HG02642 (cell line): ENCODE measurements around the gene COLEC12.

ENCODE experiments used
- ATAC-seq: cut with Tn5 transposase; IDR thresholded peaks from one replicate; pipeline ENCODE4 v1.9.1; 2021; ENCODE audit warnings: mild to moderate bottlenecking; ENCODE audit not compliant: unreplicated experiment, poor library complexity

Gene COLEC12

DNA sequence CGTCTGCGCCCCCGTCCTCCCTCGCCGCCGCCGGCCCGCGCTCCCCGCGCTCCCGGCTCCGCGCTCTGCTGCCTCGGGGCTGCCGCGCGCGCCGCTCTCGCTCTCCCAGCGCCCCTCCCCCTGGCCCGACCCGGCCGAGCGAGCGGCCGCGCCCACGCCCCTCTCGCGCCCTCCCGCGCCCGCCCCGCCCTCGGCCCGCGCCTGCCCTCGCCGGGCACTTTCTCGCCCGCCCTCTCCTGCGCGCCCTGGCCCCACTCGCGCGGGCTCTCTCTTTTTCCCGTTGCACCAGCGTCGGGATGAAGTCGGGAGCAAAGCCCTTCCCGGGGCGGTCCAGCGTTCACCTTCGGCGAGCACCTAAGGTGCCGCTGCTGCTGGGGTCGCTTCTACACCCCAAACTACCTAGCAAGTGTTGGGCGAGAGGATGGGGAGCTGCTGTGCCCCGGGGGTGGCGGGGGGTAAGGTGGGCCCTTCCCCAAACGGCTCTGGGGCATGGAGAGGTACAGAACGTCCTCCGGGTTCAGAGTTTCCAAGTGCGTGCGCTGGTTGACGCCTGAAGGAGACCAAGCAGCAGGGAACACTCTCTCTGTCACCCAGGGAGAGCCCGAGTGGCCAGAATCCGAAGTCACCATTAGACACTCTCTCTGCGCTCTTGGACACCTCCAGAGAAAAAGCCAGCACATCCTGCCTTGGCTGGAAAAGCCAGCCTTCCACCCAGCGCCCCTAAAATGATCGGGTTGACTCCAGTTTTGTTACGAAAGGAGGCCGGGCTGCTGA, at the start of gene COLEC12:
COLEC12 (minus strand) TSS at position 70 of the 774 bp plus-strand sequence. CDS start 187 bp downstream, outside the sequence.
- ATAC-seq: no peak

- no peak for ATAC-seq
These were observed 49.5 kb upstream of the COLEC12 start for GRCh38 chr18:549967-550366.

GRCh38 chr18:543447-544078, 43.1 kb upstream of the COLEC12 start:
- ATAC-seq: no peak

GRCh38 chr18:533995-534601, 33.6 kb upstream of the COLEC12 start:
- ATAC-seq: no peak

GRCh38 chr18:532632-533031, 32.1 kb upstream of the COLEC12 start:
- no peak for ATAC-seq

- ATAC-seq: no peak
These were observed 31.5 kb upstream of the COLEC12 start for GRCh38 chr18:532018-532417.

DNA sequence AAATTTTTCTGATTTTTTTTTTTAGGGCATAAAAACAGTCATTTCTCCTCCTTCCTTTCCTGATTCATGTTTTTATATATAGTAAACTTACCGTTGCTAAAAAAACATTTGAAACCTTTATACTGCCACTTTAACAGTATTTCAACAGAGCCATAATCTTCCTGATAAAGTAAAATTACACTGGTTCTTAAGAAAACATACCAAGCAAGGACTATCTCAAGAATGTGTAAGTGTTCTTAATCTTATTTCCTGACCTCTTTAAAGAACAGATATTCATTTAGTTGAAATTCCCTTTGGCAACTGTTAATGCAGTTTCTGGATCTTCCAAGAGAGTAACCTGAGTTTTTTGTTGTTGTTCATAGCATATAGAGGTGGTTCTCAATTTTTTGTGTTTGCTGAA, 26.6 kb upstream of the COLEC12 start:
- ATAC-seq: no peak

DNA sequence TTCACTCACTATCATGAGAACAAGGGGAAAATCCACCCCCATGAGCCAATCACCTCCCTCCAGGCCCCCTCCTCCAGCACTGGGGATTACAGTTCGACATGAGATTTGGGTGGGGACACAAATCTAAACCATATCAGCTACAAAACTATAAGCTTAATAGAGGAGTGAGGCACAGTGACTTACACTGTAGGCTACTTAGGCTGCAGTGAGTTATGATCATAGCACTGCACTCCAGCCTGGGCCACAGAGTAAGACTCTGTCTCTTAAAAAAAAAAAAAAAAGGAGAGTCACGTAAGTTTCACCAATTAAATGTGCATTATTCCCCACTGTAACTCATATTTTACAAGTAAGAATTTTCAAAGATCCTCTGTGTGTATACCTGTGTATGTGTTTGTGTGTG, 26.2 kb upstream of the COLEC12 start:
- no peak for ATAC-seq

DNA sequence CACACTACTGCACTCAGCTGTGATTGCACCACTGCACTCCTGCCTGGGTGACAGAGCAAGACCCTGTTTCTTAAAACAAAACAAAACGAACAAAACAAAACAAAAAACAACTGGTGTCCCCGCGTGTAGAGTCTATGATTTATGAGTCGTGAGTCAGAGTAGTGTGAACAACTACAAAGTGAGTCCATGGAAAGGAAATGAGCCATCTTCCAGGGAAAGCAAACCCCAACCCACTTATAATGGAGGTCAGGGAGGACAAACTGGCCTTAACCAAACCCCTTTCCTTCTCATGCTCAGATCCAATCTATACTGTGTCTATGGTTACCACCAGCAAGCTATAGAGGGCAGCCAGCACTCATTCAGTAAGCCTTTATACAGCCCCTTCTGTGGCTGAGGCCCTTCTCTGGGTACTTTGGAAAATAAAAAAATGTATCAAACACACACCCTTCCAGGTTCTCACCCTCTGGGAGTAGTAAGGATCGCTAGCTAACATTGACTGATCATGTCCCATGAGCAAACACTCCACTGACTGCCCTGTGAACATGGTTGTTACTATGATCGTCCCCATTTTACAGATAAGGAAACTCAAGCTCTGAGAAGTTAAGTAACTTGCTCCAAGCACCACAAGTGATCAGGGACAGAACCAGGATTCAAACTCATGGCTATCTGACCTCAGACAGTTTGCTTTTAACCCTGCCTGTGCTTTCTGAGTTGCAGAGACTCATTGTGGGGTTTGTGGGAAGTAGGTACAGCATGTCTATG, 24.7 kb upstream of the COLEC12 start:
- no peak for ATAC-seq

GRCh38 chr18:524466-524865, 24.0 kb upstream of the COLEC12 start:
- peak; percentile 52 for ATAC-seq

GRCh38 chr18:523561-523960, 23.1 kb upstream of the COLEC12 start:
- no peak for ATAC-seq

DNA sequence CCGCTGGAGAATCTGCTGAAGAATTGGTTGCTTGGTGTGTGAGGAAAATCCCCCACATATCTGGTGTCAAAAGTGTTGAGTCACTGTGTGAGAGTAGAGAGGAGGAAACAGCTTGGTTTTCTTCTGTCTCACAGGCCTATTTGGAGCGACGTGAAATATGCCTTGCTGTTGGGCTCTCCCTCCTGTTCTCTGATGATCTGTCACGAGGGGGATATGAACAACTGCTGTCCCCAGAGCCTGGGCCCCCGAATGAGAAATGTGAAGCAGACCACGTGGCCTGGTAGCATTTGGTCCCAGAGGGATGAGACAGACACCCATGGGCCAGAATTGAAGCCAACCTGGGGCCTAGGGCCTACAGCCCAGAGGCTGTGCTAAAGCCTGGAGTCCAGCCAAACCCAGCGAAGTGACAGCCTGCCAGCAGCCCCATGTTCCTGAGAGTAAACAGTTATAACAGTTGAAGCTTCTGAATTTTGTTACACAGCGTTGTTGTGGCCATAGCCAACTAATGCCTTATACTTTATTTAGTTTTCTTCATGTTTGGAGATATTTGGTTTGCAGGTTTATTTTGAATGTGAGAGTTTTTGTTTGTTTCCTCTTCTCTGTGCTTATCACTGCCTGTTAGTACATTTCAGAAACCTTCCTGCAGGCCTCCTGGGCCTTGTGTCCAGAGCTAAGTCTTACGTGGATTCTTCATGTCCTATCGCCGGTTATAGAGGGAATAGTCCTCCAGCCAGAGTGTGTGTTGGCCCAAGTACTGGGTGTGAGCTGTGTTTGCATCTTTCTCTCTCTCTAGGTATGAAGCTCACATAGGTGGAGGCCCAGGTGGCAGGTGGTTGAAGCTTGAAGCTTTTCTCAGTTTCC, 18.7 kb upstream of the COLEC12 start:
- ATAC-seq: peak; percentile 94

DNA sequence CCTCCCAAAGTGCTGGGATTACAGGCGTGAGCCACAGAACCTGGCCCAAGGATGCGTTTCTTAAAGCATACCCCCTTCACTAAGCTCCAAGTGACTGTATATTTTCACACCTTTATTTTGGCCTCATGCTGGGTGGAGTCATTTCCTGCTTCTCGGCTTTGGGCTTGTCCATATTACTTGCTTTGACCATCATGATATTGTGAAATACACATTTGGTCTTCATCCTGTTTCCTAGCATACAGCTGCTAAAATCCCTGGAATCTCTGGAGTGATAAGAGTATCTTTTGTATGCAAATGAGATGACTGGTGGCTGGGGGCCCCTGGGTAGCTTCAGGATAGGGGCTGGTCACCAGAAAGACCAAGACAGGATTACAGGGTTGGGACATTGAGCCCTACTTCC, 17.6 kb upstream of the COLEC12 start:
- no peak for ATAC-seq

GRCh38 chr18:515838-516237, 15.3 kb upstream of the COLEC12 start:
- no peak for ATAC-seq

GRCh38 chr18:515156-515815, 14.8 kb upstream of the COLEC12 start:
- ATAC-seq: no peak

DNA sequence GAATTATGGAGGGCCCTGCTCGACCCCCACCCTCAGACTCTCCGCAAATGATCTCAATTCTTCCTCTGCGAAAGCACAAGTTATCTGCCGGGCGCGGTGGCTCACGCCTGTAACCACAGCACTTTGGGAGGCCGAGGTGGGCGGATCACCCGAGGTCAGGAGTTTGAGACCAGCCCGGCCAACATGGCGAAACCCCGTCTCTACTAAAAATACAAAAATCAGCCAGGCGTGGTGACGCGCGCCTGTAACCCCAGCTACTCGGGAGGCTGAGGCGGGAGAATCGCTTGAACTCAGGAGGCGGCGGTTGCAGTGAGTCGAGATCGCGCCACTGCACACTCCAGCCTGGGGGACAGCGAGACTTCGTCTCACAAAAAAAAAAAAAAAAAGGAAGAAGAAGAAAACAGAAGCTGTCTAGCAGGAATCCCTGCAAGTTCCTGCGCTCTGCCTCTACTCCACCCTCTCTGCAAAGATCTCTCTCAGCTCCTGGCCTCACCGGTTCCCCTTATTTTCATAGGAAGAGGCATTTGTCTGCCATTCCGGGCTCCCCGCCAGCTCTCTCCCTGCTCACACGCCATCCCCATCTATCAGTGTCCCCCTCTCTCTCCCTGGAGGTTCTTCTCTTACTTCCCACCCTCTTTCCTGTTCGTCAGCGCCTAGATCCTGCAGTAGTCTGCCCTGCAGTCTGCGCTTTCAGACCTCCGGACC, 13.5 kb upstream of the COLEC12 start:
- no peak for ATAC-seq

- ATAC-seq: no peak
These were observed 12.5 kb upstream of the COLEC12 start for GRCh38 chr18:512957-513356.

DNA sequence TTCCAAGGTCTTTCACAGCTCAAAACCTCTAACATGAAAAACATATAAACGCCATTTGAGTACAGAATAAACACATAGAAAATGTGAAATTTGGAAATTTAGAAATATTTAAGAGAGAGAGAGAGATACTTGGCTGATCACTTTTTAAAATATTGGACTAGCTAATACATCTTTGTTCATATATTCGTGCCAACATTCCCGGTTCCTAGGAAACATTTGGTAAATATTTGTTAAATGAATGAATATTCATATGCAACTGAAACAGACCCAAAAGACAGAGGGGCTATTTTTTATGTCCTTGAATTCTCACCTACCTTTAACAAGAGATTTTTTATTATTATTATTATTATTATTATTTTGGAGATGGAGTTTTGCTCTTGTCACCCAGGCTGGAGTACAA, 8.3 kb upstream of the COLEC12 start:
- no peak for ATAC-seq

GRCh38 chr18:507636-508035, 7.1 kb upstream of the COLEC12 start:
- no peak for ATAC-seq
